IPS-11a (cell line): ENCODE measurements around the gene ACMSD.
"Not testable (repeated sequence)": the region's sequence is repeated elsewhere in the genome, so short reads cannot be mapped to it uniquely, and the experiment has no call there.

Experiments used
- H3K4me3 ChIP-seq: one replicate; pipeline ENCODE4 v1.5.1; 2013; ENCODE audit warnings: low read depth, low read length, control low read depth

Gene ACMSD

GRCh38 chr2:134847582-134847981 is 9.2 kb downstream of the ACMSD start:
- not testable (repeated sequence) for H3K4me3 ChIP-seq

GRCh38 chr2:134852518-134852917 is 14.1 kb downstream of the ACMSD start:
- H3K4me3 ChIP-seq: no peak overlapping the region

GRCh38 chr2:134855709-134856108 is 17.3 kb downstream of the ACMSD start:
- H3K4me3 ChIP-seq: no peak overlapping the region

- no peak overlapping the region for H3K4me3 ChIP-seq
These were observed 19.8 kb downstream of the ACMSD start for GRCh38 chr2:134858245-134858644.

- no peak overlapping the region for H3K4me3 ChIP-seq
These were observed 22.8 kb downstream of the ACMSD start for GRCh38 chr2:134861173-134861572.

- no peak overlapping the region for H3K4me3 ChIP-seq
These were observed 23.7 kb downstream of the ACMSD start for GRCh38 chr2:134862069-134862468.

- H3K4me3 ChIP-seq: no peak overlapping the region
These were observed 24.3 kb downstream of the ACMSD start for GRCh38 chr2:134862674-134863073.

GRCh38 chr2:134863446-134863845 is 25.0 kb downstream of the ACMSD start:
- no peak overlapping the region for H3K4me3 ChIP-seq

- H3K4me3 ChIP-seq: no peak overlapping the region
These were observed 26.8 kb downstream of the ACMSD start for GRCh38 chr2:134865067-134865787.

- no peak overlapping the region for H3K4me3 ChIP-seq
These were observed 28.2 kb downstream of the ACMSD start for GRCh38 chr2:134866498-134867099.

- no peak overlapping the region for H3K4me3 ChIP-seq
These were observed 31.7 kb downstream of the ACMSD start for GRCh38 chr2:134869946-134870736.

- no peak overlapping the region for H3K4me3 ChIP-seq
These were observed 34.7 kb downstream of the ACMSD start for GRCh38 chr2:134873152-134873551.

- no peak overlapping the region for H3K4me3 ChIP-seq
These were observed 36.9 kb downstream of the ACMSD start for GRCh38 chr2:134875309-134875708.

GRCh38 chr2:134882773-134883172 is 44.4 kb downstream of the ACMSD start:
- no peak overlapping the region for H3K4me3 ChIP-seq

- H3K4me3 ChIP-seq: no peak overlapping the region
These were observed 45.3 kb downstream of the ACMSD start for GRCh38 chr2:134883552-134884293.

- H3K4me3 ChIP-seq: no peak overlapping the region
These were observed 46.0 kb downstream of the ACMSD start for GRCh38 chr2:134884435-134884834.

GRCh38 chr2:134892282-134893035 is 54.0 kb downstream of the ACMSD start:
- H3K4me3 ChIP-seq: no peak overlapping the region

- H3K4me3 ChIP-seq: no peak overlapping the region
These were observed 59.5 kb downstream of the ACMSD start for GRCh38 chr2:134897932-134898331.

GRCh38 chr2:134899204-134899603 is 60.8 kb downstream of the ACMSD start:
- H3K4me3 ChIP-seq: no peak overlapping the region

- H3K4me3 ChIP-seq: no peak overlapping the region
These were observed 61.7 kb downstream of the ACMSD start for GRCh38 chr2:134900151-134900550.

- not testable (repeated sequence) for H3K4me3 ChIP-seq
These were observed 65.3 kb downstream of the ACMSD start for GRCh38 chr2:134903701-134904100.
